Measurements from ENCODE around the gene ASTN1.

ASTN1 gene

GRCh38 chr1:176993587-176993986 lies 170.9 kb downstream of the ASTN1 start:
- Mint-ChIP-seq H3K27ac (no peak overlapping the region), H3K4me1 (ENCODE audit: low read depth) (no peaks in the 10 kb centered on the region), H3K9me3 (no peaks in the 10 kb centered on the region), H3K27me3 (no peaks in the 10 kb centered on the region), H3K36me3 (ENCODE audit: low read depth) (no peaks in the 10 kb centered on the region), H3K4me3 (no peak overlapping the region)
- intact Hi-C loops (cut with micrococcal nuclease) = no loop called here

- intact Hi-C loops (cut with micrococcal nuclease) = no loop called here
- H3K4me3 Mint-ChIP-seq = no peak overlapping the region
- H3K9me3 Mint-ChIP-seq = no peaks in the 10 kb centered on the region
- no peak overlapping the region for H3K27ac Mint-ChIP-seq
- no peaks in the 10 kb centered on the region for H3K36me3 Mint-ChIP-seq (ENCODE audit: low read depth)
- no peaks in the 10 kb centered on the region for H3K27me3 Mint-ChIP-seq
- H3K4me1 Mint-ChIP-seq (ENCODE audit: low read depth) = no peaks in the 10 kb centered on the region
Observed at GRCh38 chr1:176989754-176990153, 174.8 kb downstream of the ASTN1 start.

- intact Hi-C loops (cut with micrococcal nuclease) = no loop called here
- H3K4me3 Mint-ChIP-seq = no peak overlapping the region
- H3K27me3 Mint-ChIP-seq = no peaks in the 10 kb centered on the region
- H3K36me3 Mint-ChIP-seq (ENCODE audit: low read depth) = no peaks in the 10 kb centered on the region
- no peaks in the 10 kb centered on the region for H3K9me3 Mint-ChIP-seq
- no peak overlapping the region for H3K27ac Mint-ChIP-seq
- H3K4me1 Mint-ChIP-seq (ENCODE audit: low read depth) = no peaks in the 10 kb centered on the region
Observed at GRCh38 chr1:176989023-176989422, 175.5 kb downstream of the ASTN1 start.

- Mint-ChIP-seq H3K4me1 (ENCODE audit: low read depth) (no peaks in the 10 kb centered on the region), H3K36me3 (ENCODE audit: low read depth) (no peaks in the 10 kb centered on the region), H3K4me3 (no peak overlapping the region), H3K27me3 (no peaks in the 10 kb centered on the region), H3K9me3 (no peaks in the 10 kb centered on the region), H3K27ac (no peak overlapping the region)
- intact Hi-C loops (cut with micrococcal nuclease) = no loop called here
Observed at GRCh38 chr1:176987016-176987415, 177.5 kb downstream of the ASTN1 start.

GRCh38 chr1:176983731-176984130 lies 180.8 kb downstream of the ASTN1 start:
- Mint-ChIP-seq H3K4me1 (ENCODE audit: low read depth) (no peaks in the 10 kb centered on the region), H3K27me3 (no peaks in the 10 kb centered on the region), H3K36me3 (ENCODE audit: low read depth) (no peaks in the 10 kb centered on the region), H3K27ac (no peak overlapping the region), H3K9me3 (no peaks in the 10 kb centered on the region), H3K4me3 (no peak overlapping the region)
- intact Hi-C loops (cut with micrococcal nuclease) = no loop called here

- Mint-ChIP-seq H3K27ac (no peak overlapping the region), H3K9me3 (no peaks in the 10 kb centered on the region), H3K36me3 (ENCODE audit: low read depth) (no peaks in the 10 kb centered on the region), H3K27me3 (no peaks in the 10 kb centered on the region), H3K4me3 (no peak overlapping the region), H3K4me1 (ENCODE audit: low read depth) (no peaks in the 10 kb centered on the region)
- intact Hi-C loops (cut with micrococcal nuclease) = no loop called here
Observed at GRCh38 chr1:176976771-176977170, 187.7 kb downstream of the ASTN1 start.

GRCh38 chr1:176976225-176976624 lies 188.3 kb downstream of the ASTN1 start:
- intact Hi-C loops (cut with micrococcal nuclease) = no loop called here
- Mint-ChIP-seq H3K27me3 (no peaks in the 10 kb centered on the region), H3K4me1 (ENCODE audit: low read depth) (no peaks in the 10 kb centered on the region), H3K27ac (no peak overlapping the region), H3K4me3 (no peak overlapping the region), H3K9me3 (no peaks in the 10 kb centered on the region), H3K36me3 (ENCODE audit: low read depth) (no peaks in the 10 kb centered on the region)

GRCh38 chr1:176964687-176965086 lies 199.8 kb downstream of the ASTN1 start:
- Mint-ChIP-seq H3K9me3 (no peaks in the 10 kb centered on the region), H3K27ac (no peak overlapping the region), H3K36me3 (ENCODE audit: low read depth) (no peaks in the 10 kb centered on the region), H3K27me3 (no peaks in the 10 kb centered on the region), H3K4me1 (ENCODE audit: low read depth) (no peaks in the 10 kb centered on the region), H3K4me3 (no peak overlapping the region)
- intact Hi-C loops (cut with micrococcal nuclease) = no loop called here

GRCh38 chr1:176963181-176963580 lies 201.3 kb downstream of the ASTN1 start:
- no peaks in the 10 kb centered on the region for H3K36me3 Mint-ChIP-seq (ENCODE audit: low read depth)
- no peaks in the 10 kb centered on the region for H3K4me1 Mint-ChIP-seq (ENCODE audit: low read depth)
- no peaks in the 10 kb centered on the region for H3K9me3 Mint-ChIP-seq

GRCh38 chr1:176961678-176962077 lies 202.8 kb downstream of the ASTN1 start:
- Mint-ChIP-seq H3K9me3 (no peaks in the 10 kb centered on the region), H3K36me3 (ENCODE audit: low read depth) (no peaks in the 10 kb centered on the region), H3K27me3 (no peaks in the 10 kb centered on the region), H3K27ac (no peak overlapping the region), H3K4me3 (no peak overlapping the region), H3K4me1 (ENCODE audit: low read depth) (no peaks in the 10 kb centered on the region)
- intact Hi-C loops (cut with micrococcal nuclease) = no loop called here

More at GRCh38 chr1:176963181-176963580, 201.3 kb downstream of the ASTN1 start:
- no peaks in the 10 kb centered on the region for H3K27me3 Mint-ChIP-seq
- H3K27ac Mint-ChIP-seq = no peak overlapping the region
- intact Hi-C loops (cut with micrococcal nuclease) = no loop called here
- no peak overlapping the region for H3K4me3 Mint-ChIP-seq

GRCh38 chr1:176959191-176959820 lies 205.2 kb downstream of the ASTN1 start:
- H3K27ac Mint-ChIP-seq = no peak overlapping the region
- no peaks in the 10 kb centered on the region for H3K9me3 Mint-ChIP-seq
- H3K36me3 Mint-ChIP-seq (ENCODE audit: low read depth) = no peaks in the 10 kb centered on the region
- no peaks in the 10 kb centered on the region for H3K27me3 Mint-ChIP-seq
- intact Hi-C loops (cut with micrococcal nuclease) = no loop called here
- no peaks in the 10 kb centered on the region for H3K4me1 Mint-ChIP-seq (ENCODE audit: low read depth)
- H3K4me3 Mint-ChIP-seq = no peak overlapping the region

- Mint-ChIP-seq H3K4me1 (ENCODE audit: low read depth) (no peaks in the 10 kb centered on the region), H3K9me3 (no peaks in the 10 kb centered on the region), H3K27ac (no peak overlapping the region), H3K4me3 (no peak overlapping the region), H3K36me3 (ENCODE audit: low read depth) (no peaks in the 10 kb centered on the region), H3K27me3 (no peaks in the 10 kb centered on the region)
- intact Hi-C loops (cut with micrococcal nuclease) = no loop called here
Observed at GRCh38 chr1:176957603-176958002, 206.9 kb downstream of the ASTN1 start.

GRCh38 chr1:176954242-176954641 lies 210.3 kb downstream of the ASTN1 start:
- Mint-ChIP-seq H3K9me3 (no peaks in the 10 kb centered on the region), H3K4me3 (no peak overlapping the region), H3K4me1 (ENCODE audit: low read depth) (no peaks in the 10 kb centered on the region), H3K27ac (no peak overlapping the region), H3K36me3 (ENCODE audit: low read depth) (no peaks in the 10 kb centered on the region), H3K27me3 (no peaks in the 10 kb centered on the region)
- intact Hi-C loops (cut with micrococcal nuclease) = no loop called here

- no peaks in the 10 kb centered on the region for H3K4me1 Mint-ChIP-seq (ENCODE audit: low read depth)
- H3K36me3 Mint-ChIP-seq (ENCODE audit: low read depth) = no peaks in the 10 kb centered on the region
- no peaks in the 10 kb centered on the region for H3K27me3 Mint-ChIP-seq
- intact Hi-C loops (cut with micrococcal nuclease) = no loop called here
- H3K27ac Mint-ChIP-seq = no peak overlapping the region
- no peak overlapping the region for H3K4me3 Mint-ChIP-seq
- H3K9me3 Mint-ChIP-seq = no peaks in the 10 kb centered on the region
Observed at GRCh38 chr1:176950736-176951324, 213.7 kb downstream of the ASTN1 start.

- Mint-ChIP-seq H3K4me3 (no peak overlapping the region), H3K4me1 (ENCODE audit: low read depth) (no peaks in the 10 kb centered on the region), H3K36me3 (ENCODE audit: low read depth) (no peaks in the 10 kb centered on the region), H3K27ac (no peak overlapping the region), H3K9me3 (no peaks in the 10 kb centered on the region), H3K27me3 (no peaks in the 10 kb centered on the region)
- intact Hi-C loops (cut with micrococcal nuclease) = no loop called here
Observed at GRCh38 chr1:176949033-176949662, 215.4 kb downstream of the ASTN1 start.
